IMR-90 (cell line): ENCODE results near the gene TKFC.

ENCODE experiments used
- BHLHE40 ChIP-seq: fragments of 150-350 bp; IDR thresholded peaks from 2 replicates; pipeline ENCODE4 v1.6.1; 2016; ENCODE audit warnings: mild to moderate bottlenecking, low read depth, low read length
- CEBPB ChIP-seq: IDR thresholded peaks from 2 replicates; pipeline ENCODE4 v1.6.1; 2012; ENCODE audit warnings: low read depth, low read length, improper control_type of control experiment
- FOS ChIP-seq: fragments of 150-350 bp; IDR thresholded peaks from 2 replicates; pipeline ENCODE4 v1.6.1; 2016; ENCODE audit warnings: low read depth, low read length
- MAFK ChIP-seq: IDR thresholded peaks from 2 replicates; pipeline ENCODE4 v1.6.1; 2012; ENCODE audit warnings: low read depth, low read length, improper control_type of control experiment
- MXI1 ChIP-seq: IDR thresholded peaks from 2 replicates; pipeline ENCODE4 v1.6.1; 2012; ENCODE audit warnings: low read depth, mild to moderate bottlenecking, low read length, moderate library complexity, borderline replicate concordance
- NFE2L2 ChIP-seq: fragments of 150-350 bp; IDR thresholded peaks from 2 replicates; pipeline ENCODE4 v1.6.1; 2016; ENCODE audit warnings: low read depth, mild to moderate bottlenecking, low read length
- POLR2A ChIP-seq: IDR thresholded peaks from 2 replicates; pipeline ENCODE4 v1.6.1; 2012; ENCODE audit warnings: mild to moderate bottlenecking, low read depth, low read length
- RAD21 ChIP-seq: IDR thresholded peaks from 2 replicates; pipeline ENCODE4 v1.6.1; 2012; ENCODE audit warnings: low read length, improper control_type of control experiment
- RFX5 ChIP-seq: IDR thresholded peaks from 2 replicates; pipeline ENCODE4 v1.8.0; 2012; ENCODE audit warnings: low read depth, mild to moderate bottlenecking, low read length, moderate library complexity
- SMC3 ChIP-seq: fragments of 150-350 bp; IDR thresholded peaks from 2 replicates; pipeline ENCODE4 v1.6.1; 2016; ENCODE audit warnings: low read depth, mild to moderate bottlenecking, antibody characterized with exemption, low read length, moderate library complexity
- TF ChIP-seq, protein P1 (sequence below): conservative IDR thresholded peaks from 2 replicates; pipeline ENCODE4 v1.5.1; 2012; ENCODE audit warnings: mild to moderate bottlenecking, low read depth, low read length, improper control_type of control experiment
- TF ChIP-seq, protein P2 (sequence below): fragments of 150-350 bp; IDR thresholded peaks from 2 replicates; pipeline ENCODE4 v1.6.1; 2016; ENCODE audit warnings: low read depth, mild to moderate bottlenecking, low read length, moderate library complexity, borderline replicate concordance
- TF ChIP-seq, protein P3 (sequence below): fragments of 150-350 bp; IDR thresholded peaks from 2 replicates; pipeline ENCODE4 v1.6.1; 2017; ENCODE audit warnings: mild to moderate bottlenecking, antibody characterized with exemption, low read length, low read depth

DNA sequence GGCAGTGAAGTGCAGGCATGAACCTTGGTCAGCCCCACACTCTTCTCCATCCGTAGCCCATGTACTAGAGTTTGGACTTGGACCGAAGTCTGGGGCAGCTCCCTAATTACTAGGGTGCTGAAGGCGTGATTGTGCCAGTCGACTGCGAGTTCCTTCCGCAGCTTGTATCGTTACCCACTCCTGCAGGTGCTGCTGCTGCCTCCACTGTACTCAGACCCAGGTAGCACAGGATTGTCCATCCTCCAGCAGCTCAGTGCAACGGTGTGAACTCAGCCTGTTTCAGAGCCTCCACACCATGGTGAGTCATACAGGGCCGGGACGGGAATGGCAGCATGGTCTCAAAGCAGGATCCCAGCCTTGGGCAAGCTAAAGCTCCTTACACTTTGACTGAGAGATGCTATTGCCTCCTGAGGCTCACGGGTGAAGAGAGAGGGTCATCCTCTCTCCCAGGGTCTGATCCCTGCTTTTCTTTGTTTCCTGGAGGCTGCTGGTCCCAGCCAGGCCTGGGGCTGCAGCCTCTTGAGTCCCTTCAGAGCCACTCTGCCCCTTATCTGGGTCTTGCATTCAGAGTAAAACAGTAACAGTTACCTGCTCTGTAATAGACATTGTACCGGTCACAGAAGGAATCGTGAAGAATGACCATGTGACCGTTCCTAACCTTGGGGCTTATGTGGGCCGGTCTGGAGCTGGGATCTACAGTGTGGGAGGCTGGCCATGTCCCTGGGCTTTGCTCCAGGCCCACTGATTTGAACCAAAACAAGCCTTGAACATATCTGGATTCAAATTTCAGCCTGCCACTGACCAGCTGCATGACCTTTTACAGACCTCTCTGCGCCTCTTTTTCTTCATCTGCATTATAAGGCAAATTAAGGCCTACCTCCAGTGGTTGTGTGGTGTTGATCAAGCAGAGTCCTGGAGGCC, 1.7 kb downstream of the TKFC start:
- TF ChIP-seq POLR2A (no peak), BHLHE40 (no peak), MXI1 (no peak), MAFK (no peak), FOS (peak; percentile 13; the same call in 1 of the 2 replicates), SMC3 (no peak), NFE2L2 (no peak), RAD21 (no peak), RFX5 (no peak), CEBPB (no peak)
- TF ChIP-seq, protein P1, sequence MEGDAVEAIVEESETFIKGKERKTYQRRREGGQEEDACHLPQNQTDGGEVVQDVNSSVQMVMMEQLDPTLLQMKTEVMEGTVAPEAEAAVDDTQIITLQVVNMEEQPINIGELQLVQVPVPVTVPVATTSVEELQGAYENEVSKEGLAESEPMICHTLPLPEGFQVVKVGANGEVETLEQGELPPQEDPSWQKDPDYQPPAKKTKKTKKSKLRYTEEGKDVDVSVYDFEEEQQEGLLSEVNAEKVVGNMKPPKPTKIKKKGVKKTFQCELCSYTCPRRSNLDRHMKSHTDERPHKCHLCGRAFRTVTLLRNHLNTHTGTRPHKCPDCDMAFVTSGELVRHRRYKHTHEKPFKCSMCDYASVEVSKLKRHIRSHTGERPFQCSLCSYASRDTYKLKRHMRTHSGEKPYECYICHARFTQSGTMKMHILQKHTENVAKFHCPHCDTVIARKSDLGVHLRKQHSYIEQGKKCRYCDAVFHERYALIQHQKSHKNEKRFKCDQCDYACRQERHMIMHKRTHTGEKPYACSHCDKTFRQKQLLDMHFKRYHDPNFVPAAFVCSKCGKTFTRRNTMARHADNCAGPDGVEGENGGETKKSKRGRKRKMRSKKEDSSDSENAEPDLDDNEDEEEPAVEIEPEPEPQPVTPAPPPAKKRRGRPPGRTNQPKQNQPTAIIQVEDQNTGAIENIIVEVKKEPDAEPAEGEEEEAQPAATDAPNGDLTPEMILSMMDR: no peak
- TF ChIP-seq, protein P2, sequence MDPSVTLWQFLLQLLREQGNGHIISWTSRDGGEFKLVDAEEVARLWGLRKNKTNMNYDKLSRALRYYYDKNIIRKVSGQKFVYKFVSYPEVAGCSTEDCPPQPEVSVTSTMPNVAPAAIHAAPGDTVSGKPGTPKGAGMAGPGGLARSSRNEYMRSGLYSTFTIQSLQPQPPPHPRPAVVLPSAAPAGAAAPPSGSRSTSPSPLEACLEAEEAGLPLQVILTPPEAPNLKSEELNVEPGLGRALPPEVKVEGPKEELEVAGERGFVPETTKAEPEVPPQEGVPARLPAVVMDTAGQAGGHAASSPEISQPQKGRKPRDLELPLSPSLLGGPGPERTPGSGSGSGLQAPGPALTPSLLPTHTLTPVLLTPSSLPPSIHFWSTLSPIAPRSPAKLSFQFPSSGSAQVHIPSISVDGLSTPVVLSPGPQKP: no peak
- TF ChIP-seq, protein P3, sequence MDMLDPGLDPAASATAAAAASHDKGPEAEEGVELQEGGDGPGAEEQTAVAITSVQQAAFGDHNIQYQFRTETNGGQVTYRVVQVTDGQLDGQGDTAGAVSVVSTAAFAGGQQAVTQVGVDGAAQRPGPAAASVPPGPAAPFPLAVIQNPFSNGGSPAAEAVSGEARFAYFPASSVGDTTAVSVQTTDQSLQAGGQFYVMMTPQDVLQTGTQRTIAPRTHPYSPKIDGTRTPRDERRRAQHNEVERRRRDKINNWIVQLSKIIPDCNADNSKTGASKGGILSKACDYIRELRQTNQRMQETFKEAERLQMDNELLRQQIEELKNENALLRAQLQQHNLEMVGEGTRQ: no peak
